H1 (cell line): ENCODE results near the gene LTBP1. TPM values are rescaled to one million over a fixed set of nuclear protein-coding genes. Genes with fewer than 3 reads are reported as not detected.

ENCODE experiments used
- CTCF ChIA-PET: fragments of 300-600 bp; sonication (Branson Sonifier 250); formaldehyde crosslinking; loops from one replicate; lab custom pipeline; 2021; ENCODE audit not compliant: partially characterized antibody; lab: Charles Lee
- POLR2A ChIA-PET: fragments of 300-600 bp; sonication (Branson Sonifier 250); formaldehyde crosslinking; loops from one replicate; lab custom pipeline; 2021; ENCODE audit warnings: inconsistent platforms; ENCODE audit not compliant: partially characterized antibody; lab: Charles Lee
- DNase-seq, 2 experiments: peaks; one replicate each; pipeline versions ENCODE4 v3.0.0 to v3.0.0-alpha.2; 2010 to 2022; ENCODE audit warnings: low spot score in 2 of 2, low read depth in 1 of 2, mixed read lengths in 1 of 2
- FAIRE-seq: peaks from 2 replicates; lab custom pipeline; 2011; peaks lifted over from hg19 to GRCh38; lab: Jason Lieb, UNC
- H2AFZ ChIP-seq: 2 replicates; pipeline ENCODE4 v1.8.1; 2012; ENCODE audit warnings: low read length, inconsistent platforms
- H2AK5ac ChIP-seq: 2 replicates; pipeline ENCODE4 v1.6.1; 2013; ENCODE audit warnings: low read depth, low read length
- H2BK120ac ChIP-seq: replicated peaks from 2 replicates; pipeline ENCODE3; 2013; ENCODE audit warnings: low read depth, low read length, inconsistent platforms
- H2BK12ac ChIP-seq: 2 replicates; pipeline ENCODE4 v1.6.1; 2013; ENCODE audit warnings: low read depth, low read length
- H2BK15ac ChIP-seq: 2 replicates; pipeline ENCODE4 v1.6.1; 2013; ENCODE audit warnings: low read length
- H2BK20ac ChIP-seq: 2 replicates; pipeline ENCODE4 v1.6.1; 2013; ENCODE audit warnings: low read length
- H2BK5ac ChIP-seq: 2 replicates; pipeline ENCODE4 v1.6.1; 2013; ENCODE audit warnings: low read depth, low read length
- H3K14ac ChIP-seq: 2 replicates; pipeline ENCODE4 v1.6.1; 2013; ENCODE audit warnings: inconsistent platforms; ENCODE audit not compliant: insufficient read length
- H3K18ac ChIP-seq: 2 replicates; pipeline ENCODE4 v1.6.1; 2013; ENCODE audit warnings: low read length; ENCODE audit errors: extremely low read depth
- H3K23ac ChIP-seq: 2 replicates; pipeline ENCODE4 v1.6.1; 2013; ENCODE audit warnings: inconsistent platforms; ENCODE audit not compliant: insufficient read length
- H3K23me2 ChIP-seq: 2 replicates; pipeline ENCODE4 v1.6.1; 2013; ENCODE audit warnings: low read depth, low read length
- H3K27ac ChIP-seq: 2 replicates; pipeline ENCODE4 v1.6.1; 2011; ENCODE audit warnings: low read depth, low read length, inconsistent platforms
- H3K27me3 ChIP-seq, 4 experiments: replicated peaks in 1 of 4; 1 replicate in 1 of 4; 2 replicates in 3 of 4; pipeline versions ENCODE4 v1.6.1 to v1.8.1; 2011 to 2013; ENCODE audit warnings: low read length in 3 of 4, mild to moderate bottlenecking in 3 of 4, inconsistent platforms in 2 of 4, mixed read lengths in 2 of 4, moderate library complexity in 1 of 4; ENCODE audit not compliant: control insufficient read depth in 3 of 4, insufficient read depth in 3 of 4; ENCODE audit errors: extremely low read depth in 1 of 4
- H3K36me3 ChIP-seq, 4 experiments: 2 replicates each; pipeline versions ENCODE4 v1.6.1 to v1.8.1; 2011 to 2013; ENCODE audit warnings: mild to moderate bottlenecking in 4 of 4, low read length in 3 of 4, moderate library complexity in 2 of 4, control low read depth in 1 of 4, inconsistent platforms in 1 of 4; ENCODE audit not compliant: insufficient read depth in 4 of 4, control insufficient read depth in 2 of 4
- H3K4ac ChIP-seq: replicated peaks from 2 replicates; pipeline ENCODE3; 2013; ENCODE audit warnings: low read length, low read depth, mixed read lengths, inconsistent platforms; ENCODE audit not compliant: insufficient read length
- H3K4me1 ChIP-seq, 4 experiments: replicated peaks in 1 of 4; 1 replicate in 1 of 4; 2 replicates in 3 of 4; pipeline versions ENCODE4 v1.6.1 to v1.8.1; 2011 to 2013; ENCODE audit warnings: low read length in 3 of 4, inconsistent platforms in 2 of 4, mixed read lengths in 1 of 4; ENCODE audit not compliant: insufficient read depth in 4 of 4, control insufficient read depth in 3 of 4
- H3K4me2 ChIP-seq, 2 experiments: 2 replicates each; pipeline versions ENCODE4 v1.6.1 to v1.8.1; 2011 to 2013; ENCODE audit warnings: low read depth in 2 of 2, low read length in 2 of 2, control low read depth in 1 of 2, inconsistent platforms in 1 of 2, mild to moderate bottlenecking in 1 of 2; ENCODE audit not compliant: insufficient read depth in 1 of 2
- H3K4me3 ChIP-seq, 4 experiments: fragments of 200-600, 300-600 bp in 1 of 4; sonication (generic), shearing (Covaris generic), sonication (Bioruptor Twin) in 1 of 4; 2 replicates each; pipeline versions ENCODE4 v1.5.1 to v1.8.1; 2011 to 2016; ENCODE audit warnings: low read length in 4 of 4, low read depth in 3 of 4, control low read depth in 2 of 4, inconsistent platforms in 2 of 4, mild to moderate bottlenecking in 2 of 4, mixed read lengths in 1 of 4, moderate library complexity in 1 of 4; ENCODE audit not compliant: insufficient read depth in 2 of 4; ENCODE audit errors: extremely low read depth in 1 of 4
- H3K56ac ChIP-seq: replicated peaks from 2 replicates; pipeline ENCODE3; 2013; ENCODE audit warnings: low read depth, mild to moderate bottlenecking, mixed read lengths, low read length, inconsistent platforms; ENCODE audit not compliant: insufficient read length
- H3K79me1 ChIP-seq: 2 replicates; pipeline ENCODE4 v1.6.1; 2013; ENCODE audit warnings: low read depth, low read length, control low read depth
- H3K79me2 ChIP-seq, 2 experiments: 2 replicates each; pipeline versions ENCODE4 v1.6.1 to v1.8.1; 2012 to 2013; ENCODE audit warnings: low read length in 2 of 2, mild to moderate bottlenecking in 2 of 2, inconsistent platforms in 1 of 2; ENCODE audit not compliant: insufficient read depth in 2 of 2, control insufficient read depth in 1 of 2
- H3K9ac ChIP-seq, 4 experiments: replicated peaks in 1 of 4; 1 replicate in 1 of 4; 2 replicates in 3 of 4; pipeline versions ENCODE4 v1.6.1 to v1.8.1; 2011 to 2013; ENCODE audit warnings: low read depth in 3 of 4, low read length in 3 of 4, control low read depth in 2 of 4, mild to moderate bottlenecking in 2 of 4, moderate library complexity in 2 of 4, inconsistent platforms in 1 of 4; ENCODE audit errors: extremely low read depth in 1 of 4
- H3K9me3 ChIP-seq, 2 experiments: 2 replicates each; pipeline versions ENCODE4 v1.6.1 to v1.8.1; 2012 to 2013; ENCODE audit warnings: mild to moderate bottlenecking in 2 of 2, moderate library complexity in 2 of 2, control low read depth in 1 of 2, inconsistent platforms in 1 of 2, low read depth in 1 of 2, low read length in 1 of 2, mixed read lengths in 1 of 2; ENCODE audit not compliant: insufficient read depth in 2 of 2
- H4K20me1 ChIP-seq, 2 experiments: replicated peaks in 1 of 2; 2 replicates each; pipeline versions ENCODE3 to v1.8.1; 2011 to 2013; ENCODE audit warnings: inconsistent platforms in 2 of 2, low read length in 2 of 2, mild to moderate bottlenecking in 1 of 2; ENCODE audit not compliant: insufficient read depth in 2 of 2, control insufficient read depth in 1 of 2
- H4K5ac ChIP-seq: 2 replicates; pipeline ENCODE4 v1.6.1; 2013; ENCODE audit warnings: low read length, low read depth, mixed read lengths, inconsistent platforms; ENCODE audit not compliant: insufficient read length
- H4K8ac ChIP-seq: 2 replicates; pipeline ENCODE4 v1.8.0; 2013; ENCODE audit warnings: mild to moderate bottlenecking, moderate library complexity, low read length, inconsistent platforms; ENCODE audit not compliant: insufficient read depth; ENCODE audit errors: extremely low read depth
- H4K91ac ChIP-seq: replicated peaks from 2 replicates; pipeline ENCODE3; 2013; ENCODE audit warnings: low read length, mixed read lengths, inconsistent platforms; ENCODE audit not compliant: insufficient read length
- CBX5 ChIP-seq: fragments of 300-800, 300-1000 bp; sonication (generic); IDR thresholded peaks from 2 replicates; pipeline ENCODE4 v1.7.1; 2016; ENCODE audit warnings: antibody characterized with exemption, low read length, low read depth
- CREB1 ChIP-seq: IDR thresholded peaks from 2 replicates; pipeline ENCODE4 v1.6.1; 2012; ENCODE audit warnings: inconsistent platforms
- WGBS, 2 experiments: shearing (Covaris generic) in 1 of 2; methylation state at CpG; one replicate each; pipeline versions ENCODE4 v1.1.6 to v1.1.7; 2013 to 2015; ENCODE audit warnings: low lambda C conversion rate in 2 of 2, mixed read lengths in 2 of 2, inconsistent platforms in 1 of 2, low coverage in 1 of 2, missing lambda C conversion rate in 1 of 2; ENCODE audit not compliant: insufficient replicate concordance in 2 of 2, insufficient coverage in 1 of 2, insufficient read length in 1 of 2; ENCODE audit errors: extremely low coverage in 1 of 2, missing lambda C conversion rate in 1 of 2; 5-methylcytosine and 5-hydroxymethylcytosine counted together
- polyA plus RNA-seq, 7 experiments: library from polyadenylated mRNA; depleted of rRNA in 3 of 7; stranded (reverse) in 5 of 7; unstranded in 2 of 7; fragments of >200 nt in 5 of 7; fragments of 200-250 nt in 2 of 7; gene quantifications; 1 replicate in 5 of 7; 2 replicates in 1 of 7; 4 replicates in 1 of 7; pipeline versions ENCODE4 v1.2.1 to v1.2.3, GENCODE V29; 2011 to 2013; ENCODE audit warnings: missing spikeins in 2 of 7, mixed read lengths in 2 of 7
- total RNA-seq: library from RNA; stranded (reverse); fragmentation: NEBNext Ultra II Directional; extraction: Animal tissue kit (Norgen Biotek cat#: 25700); gene quantifications from 2 replicates; pipeline ENCODE4 v1.2.1, GENCODE V29; 2021

Gene LTBP1
- total and polyA plus RNA-seq, 2 of the 8 experiments (the other 6 are each of a cell fraction or from before 2014, with no cell fraction given), result 15.4 to 24.7 TPM

GRCh38 chr2:33219850-33220275, 273.1 kb downstream of the LTBP1 start:
- Histone ChIP-seq H3K79me2 (no peaks in the 10 kb centered on the region), H3K23me2 (no peaks in the 10 kb centered on the region), H3K4ac (no peak overlapping the region), H3K14ac (no peak overlapping the region), H2BK5ac (no peak overlapping the region), H4K91ac (no peak overlapping the region), H4K8ac (no peak overlapping the region), H3K4me3 (no peak overlapping the region), H2AFZ (no peak overlapping the region), H2BK12ac (no peak overlapping the region), H3K9ac (no peak overlapping the region), H2AK5ac (no peak overlapping the region), H3K27ac (no peak overlapping the region), H3K4me2 (no peak overlapping the region), H3K56ac (no peak overlapping the region), H3K4me1 (peaks cover 0 to 2% (median 0%) of the 10 kb centered on the region in 4 experiments; a peak in 2 of 7 replicates), H2BK120ac (no peak overlapping the region), H3K27me3 (no peaks in the 10 kb centered on the region), H3K23ac (no peak overlapping the region), H3K9me3 (no peaks in the 10 kb centered on the region), H2BK20ac (no peak overlapping the region), H4K5ac (no peak overlapping the region), H3K36me3 (no peaks in the 10 kb centered on the region), H2BK15ac (no peak overlapping the region), H3K79me1 (no peaks in the 10 kb centered on the region), H3K18ac (no peak overlapping the region), H4K20me1 (no peaks in the 10 kb centered on the region)
- 88% methylated on average over 2 of the region's 2 CpGs; no CpG with 5 or more reads in 1 of the 2 experiments for WGBS, 2 experiments
- CTCF ChIA-PET, result no interaction called here
- POLR2A ChIA-PET, result no interaction called here
- no peak for DNase-seq
- no peak for FAIRE-seq
- no peak for TF ChIP-seq CREB1
- TF ChIP-seq CBX5, result no peak
